HG03575 (cell line): Measurements from ENCODE around the gene LLGL1.
"Not testable (repeated sequence)": the region's sequence is repeated elsewhere in the genome, so short reads cannot be mapped to it uniquely, and the experiment has no call there.

Experiments used
- ATAC-seq: cut with Tn5 transposase; IDR thresholded peaks from one replicate; pipeline ENCODE4 v1.9.1; 2021; ENCODE audit not compliant: unreplicated experiment, insufficient number of reproducible peaks, low FRiP score; ENCODE audit errors: extremely low read depth

The LLGL1 gene

GRCh38 chr17:18191236-18191667 is 34.2 kb upstream of the LLGL1 start:
- ATAC-seq = no peak

GRCh38 chr17:18191967-18192366 is 33.5 kb upstream of the LLGL1 start:
- ATAC-seq = no peak

- no peak for ATAC-seq
Observed at GRCh38 chr17:18194394-18194793, 31.0 kb upstream of the LLGL1 start.

GRCh38 chr17:18194804-18195203 is 30.6 kb upstream of the LLGL1 start:
- no peak for ATAC-seq

- ATAC-seq = no peak
Observed at GRCh38 chr17:18195246-18195645, 30.2 kb upstream of the LLGL1 start.

GRCh38 chr17:18197535-18198194 is 27.8 kb upstream of the LLGL1 start:
- ATAC-seq = no peak

GRCh38 chr17:18198530-18198929 is 26.9 kb upstream of the LLGL1 start:
- ATAC-seq = no peak

GRCh38 chr17:18201108-18201507 is 24.3 kb upstream of the LLGL1 start:
- no peak for ATAC-seq

GRCh38 chr17:18203308-18203707 is 22.1 kb upstream of the LLGL1 start:
- no peak for ATAC-seq

- no peak for ATAC-seq
Observed at GRCh38 chr17:18205861-18206260, 19.6 kb upstream of the LLGL1 start.

GRCh38 chr17:18206962-18207361 is 18.5 kb upstream of the LLGL1 start:
- no peak for ATAC-seq

- ATAC-seq = no peak
Observed at GRCh38 chr17:18208092-18208491, 17.3 kb upstream of the LLGL1 start.

- ATAC-seq = no peak
Observed at GRCh38 chr17:18213666-18214270, 11.7 kb upstream of the LLGL1 start.

- not testable (repeated sequence) for ATAC-seq
Observed at GRCh38 chr17:18216906-18217305, 8.5 kb upstream of the LLGL1 start.

- ATAC-seq = no peak
Observed at GRCh38 chr17:18217412-18218015, 7.9 kb upstream of the LLGL1 start.

GRCh38 chr17:18218756-18219415 is 6.5 kb upstream of the LLGL1 start:
- no peak for ATAC-seq

- no peak for ATAC-seq
Observed at GRCh38 chr17:18224053-18224386, 1.4 kb upstream of the LLGL1 start.

GRCh38 chr17:18224387-18225120 is 881 bp upstream of the LLGL1 start:
- ATAC-seq = no peak

- ATAC-seq = no peak
Observed at GRCh38 chr17:18225642-18226283, 328 bp downstream of the LLGL1 start.
